GM18870 (cell line): Measurements from ENCODE around the gene TMEM121B.

Experiments used
- ATAC-seq: cut with Tn5 transposase; IDR thresholded peaks from one replicate; pipeline ENCODE4 v1.9.1; 2021; ENCODE audit warnings: moderate library complexity; ENCODE audit not compliant: unreplicated experiment

Gene TMEM121B

GRCh38 chr22:17140022-17140421, 18.9 kb upstream of the TMEM121B start:
- ATAC-seq, result no peak

- ATAC-seq, result no peak
Observed at GRCh38 chr22:17138513-17138912, 17.4 kb upstream of the TMEM121B start.

GRCh38 chr22:17137861-17138425, 16.8 kb upstream of the TMEM121B start:
- ATAC-seq, result no peak

DNA sequence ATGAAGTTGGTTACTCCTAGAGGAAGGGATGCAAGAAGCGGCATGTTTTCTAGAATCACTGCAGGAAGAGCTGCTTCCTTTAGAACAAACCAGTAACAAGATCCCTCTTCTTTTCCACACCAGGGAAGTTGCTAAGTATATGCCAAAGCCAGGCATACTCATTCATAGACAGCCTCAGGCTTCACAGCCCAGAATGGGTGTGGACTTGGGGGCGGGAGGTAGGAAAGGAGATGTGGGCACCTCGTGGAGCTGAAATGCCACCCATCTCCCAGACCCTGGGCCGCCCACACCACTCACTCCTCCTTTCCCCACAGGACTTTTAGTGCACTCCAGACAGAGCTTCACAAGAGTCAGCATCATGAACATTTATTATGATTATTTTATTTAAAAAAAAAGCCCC, 16.0 kb upstream of the TMEM121B start:
- no peak for ATAC-seq

DNA sequence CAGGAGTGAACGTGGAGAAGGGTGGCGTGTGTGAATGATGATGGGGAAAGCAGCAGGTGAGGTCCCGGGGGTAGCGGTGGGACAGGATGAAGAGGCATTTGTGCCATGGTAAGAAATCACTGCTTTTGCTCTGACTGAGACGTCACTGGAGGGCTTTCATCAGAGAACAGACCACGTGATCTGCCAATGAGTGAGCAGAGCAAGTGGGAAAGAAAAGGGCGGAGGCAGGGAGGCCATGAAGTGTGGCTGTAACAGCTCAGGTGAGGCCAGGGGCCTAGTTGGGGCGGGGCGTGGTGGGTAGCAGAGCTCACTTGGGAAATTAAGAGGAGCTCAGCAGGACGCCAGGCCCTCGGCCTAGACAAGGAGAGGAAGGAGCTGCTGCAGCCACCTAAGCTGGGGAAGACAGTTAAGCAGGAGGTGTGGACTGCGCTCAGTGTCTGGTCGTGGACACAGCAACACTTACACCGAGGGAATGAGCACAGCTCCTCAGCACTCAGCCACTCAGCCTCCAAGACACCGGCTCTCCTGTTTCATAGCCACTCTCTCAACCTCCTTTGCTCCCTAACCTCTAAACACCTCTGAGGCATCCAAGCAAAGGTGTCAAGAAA, 14.1 kb upstream of the TMEM121B start:
- ATAC-seq, result no peak

DNA sequence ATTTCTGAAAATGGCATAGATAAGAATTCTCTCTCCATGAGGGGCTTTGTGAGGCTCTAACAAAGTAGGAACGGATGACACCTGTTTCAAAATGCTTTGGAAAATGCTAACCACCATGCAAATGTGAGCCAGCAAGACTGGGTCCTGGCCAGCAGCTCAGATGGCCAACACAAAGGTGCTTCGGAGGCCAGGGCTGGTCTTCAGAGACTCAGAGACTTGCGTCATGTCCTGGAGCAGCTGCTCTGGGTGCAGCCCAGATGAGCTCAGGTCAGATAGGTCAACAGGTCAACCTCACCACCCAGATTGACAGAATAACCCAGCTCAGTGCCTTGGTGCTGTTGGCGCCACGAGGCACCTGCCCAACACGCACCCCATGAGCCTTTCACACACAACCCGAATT, 12.0 kb upstream of the TMEM121B start:
- no peak for ATAC-seq

- ATAC-seq, result no peak
Observed at GRCh38 chr22:17132112-17132511, 11.0 kb upstream of the TMEM121B start.

DNA sequence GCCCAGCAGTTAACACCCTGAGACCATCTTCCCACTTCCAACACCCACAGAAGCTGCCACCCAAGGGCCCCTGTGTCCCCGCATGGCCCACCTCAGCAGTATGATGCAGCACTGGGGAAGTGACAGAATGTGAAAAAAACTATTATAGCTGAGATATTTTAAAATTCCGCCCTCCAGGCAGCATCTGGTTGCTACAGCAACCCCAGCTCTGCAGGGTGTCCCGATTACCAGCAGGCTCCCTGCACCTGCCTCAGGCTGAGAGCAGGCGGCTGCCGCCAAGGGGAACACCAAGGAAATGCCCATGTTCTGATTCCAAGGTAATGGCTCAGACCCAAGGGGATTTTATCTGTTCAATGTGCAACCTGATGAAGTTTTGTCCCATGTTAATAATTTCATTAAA, 10.5 kb upstream of the TMEM121B start:
- ATAC-seq, result no peak

- ATAC-seq, result no peak
Observed at GRCh38 chr22:17130199-17130598, 9.0 kb upstream of the TMEM121B start.

- ATAC-seq, result no peak
Observed at GRCh38 chr22:17120711-17121232, 388 bp downstream of the TMEM121B start.

DNA sequence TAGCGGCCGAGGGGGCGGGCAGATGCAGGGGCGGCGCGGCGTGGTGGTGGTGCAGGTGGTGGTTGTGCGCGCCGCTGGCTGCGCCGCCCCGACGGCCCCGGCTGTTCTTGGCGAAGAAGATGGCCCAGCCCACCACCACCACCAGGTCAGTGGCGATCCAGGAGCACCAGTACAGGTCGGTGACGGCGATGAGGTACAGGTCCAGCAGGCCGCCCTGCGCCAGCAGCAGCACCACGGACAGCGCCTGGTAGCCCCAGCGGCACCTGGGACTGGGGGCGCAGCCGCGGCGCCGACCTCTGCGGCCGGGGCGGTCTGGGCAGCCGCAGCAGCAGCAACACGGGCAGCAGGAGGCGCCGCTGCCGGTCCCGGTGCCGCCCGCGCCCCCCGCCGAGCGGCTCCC, 879 bp downstream of the TMEM121B start:
- no peak for ATAC-seq

- no peak for ATAC-seq
Observed at GRCh38 chr22:17119481-17120202, 1.5 kb downstream of the TMEM121B start.

GRCh38 chr22:17118342-17118741, 2.8 kb downstream of the TMEM121B start:
- ATAC-seq, result no peak

DNA sequence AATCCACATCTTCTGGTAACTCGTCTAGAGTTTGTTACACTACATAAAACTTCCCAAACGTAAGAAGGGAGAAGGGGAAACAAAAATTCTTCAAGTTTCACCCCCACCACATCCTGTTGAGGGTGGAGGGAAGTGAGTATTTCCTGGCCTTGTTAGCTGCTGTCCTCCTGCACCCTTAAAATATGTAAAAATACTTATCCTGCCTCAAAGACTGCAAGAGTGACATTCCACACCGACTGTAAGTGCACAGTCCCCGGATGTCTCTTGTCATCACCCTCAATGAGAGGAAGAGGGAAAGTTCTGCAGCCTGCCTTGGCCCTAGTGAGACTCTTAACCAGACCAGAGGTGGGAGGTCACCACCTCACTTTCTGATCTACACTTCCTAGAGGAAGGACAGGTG, 3.3 kb downstream of the TMEM121B start:
- ATAC-seq, result no peak

DNA sequence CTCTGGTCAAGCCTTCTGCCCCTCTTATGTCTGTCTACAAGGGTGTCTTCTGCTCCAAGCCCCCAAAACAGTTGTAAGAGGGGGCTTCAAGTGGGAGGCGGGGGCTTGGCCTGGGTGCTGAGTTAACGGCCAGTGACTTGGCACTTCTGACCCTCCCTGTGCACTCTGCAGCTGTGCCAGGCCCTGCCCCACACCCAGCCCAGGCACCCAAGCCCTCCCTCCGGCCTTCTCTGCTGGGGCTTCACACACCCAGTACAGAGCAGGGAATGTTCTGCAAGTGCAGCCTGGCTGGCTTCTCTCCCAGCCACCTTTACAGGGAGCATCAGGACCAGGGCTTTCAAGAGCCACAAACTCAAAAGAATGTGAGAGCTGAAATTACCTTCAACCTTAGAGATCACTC, 3.8 kb downstream of the TMEM121B start:
- ATAC-seq, result no peak

GRCh38 chr22:17116572-17117330, 4.4 kb downstream of the TMEM121B start:
- ATAC-seq, result no peak

GRCh38 chr22:17115945-17116565, 5.1 kb downstream of the TMEM121B start:
- no peak for ATAC-seq

DNA sequence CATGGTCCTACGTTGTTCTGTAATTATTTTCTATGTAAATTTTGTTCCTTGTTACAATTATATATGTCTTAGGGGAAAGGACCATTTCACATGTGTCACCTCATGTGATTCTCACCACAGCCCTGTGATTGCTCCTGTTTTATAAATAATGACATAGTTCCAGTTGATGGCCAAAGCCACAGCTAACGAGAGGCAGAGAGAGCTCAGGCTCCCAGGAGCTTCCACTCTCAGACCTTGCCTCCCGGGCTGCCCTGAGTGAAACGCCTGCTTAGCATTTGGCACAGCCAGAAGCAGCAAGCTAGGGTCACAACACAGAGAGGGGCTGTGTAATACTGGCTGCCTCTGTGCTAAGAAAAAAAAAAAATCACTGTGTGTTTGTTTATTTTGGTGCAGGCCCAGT, 5.9 kb downstream of the TMEM121B start:
- no peak for ATAC-seq

GRCh38 chr22:17114898-17115235, 6.3 kb downstream of the TMEM121B start:
- ATAC-seq, result no peak

DNA sequence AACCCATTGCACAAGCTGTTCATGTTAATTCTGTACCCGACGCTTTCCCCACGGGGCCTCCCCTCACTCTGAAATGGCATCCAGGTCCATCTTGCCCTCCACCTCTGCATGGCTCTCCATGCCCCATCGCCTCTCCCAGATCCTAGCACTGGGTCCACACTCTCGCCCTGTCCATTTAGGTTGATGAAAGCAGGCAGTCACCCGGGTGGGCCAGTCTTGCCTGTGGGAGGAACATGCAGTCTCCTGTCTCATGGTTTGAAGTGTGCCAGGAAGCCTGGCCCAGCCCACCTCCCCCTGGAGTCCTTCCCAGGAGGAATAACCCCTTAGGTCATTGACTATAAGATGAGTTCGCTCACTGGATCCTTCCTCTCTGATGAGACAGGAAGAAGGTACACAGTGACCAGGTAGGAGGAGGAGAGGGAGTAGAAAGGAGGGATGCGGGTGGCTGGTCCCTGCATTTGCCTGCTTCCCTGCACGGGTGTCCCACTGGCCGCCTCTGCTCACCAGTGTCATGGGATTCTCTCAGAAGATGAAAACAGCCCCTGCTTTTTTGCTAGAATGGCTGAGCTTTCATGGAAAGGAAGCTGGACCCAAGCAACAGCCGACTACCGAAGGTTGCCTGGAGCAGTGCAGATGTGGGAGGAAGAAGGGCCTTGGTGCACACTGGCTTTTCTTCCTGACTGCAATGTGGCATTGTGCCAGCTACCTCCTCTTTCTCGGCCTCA, 6.8 kb downstream of the TMEM121B start:
- no peak for ATAC-seq

DNA sequence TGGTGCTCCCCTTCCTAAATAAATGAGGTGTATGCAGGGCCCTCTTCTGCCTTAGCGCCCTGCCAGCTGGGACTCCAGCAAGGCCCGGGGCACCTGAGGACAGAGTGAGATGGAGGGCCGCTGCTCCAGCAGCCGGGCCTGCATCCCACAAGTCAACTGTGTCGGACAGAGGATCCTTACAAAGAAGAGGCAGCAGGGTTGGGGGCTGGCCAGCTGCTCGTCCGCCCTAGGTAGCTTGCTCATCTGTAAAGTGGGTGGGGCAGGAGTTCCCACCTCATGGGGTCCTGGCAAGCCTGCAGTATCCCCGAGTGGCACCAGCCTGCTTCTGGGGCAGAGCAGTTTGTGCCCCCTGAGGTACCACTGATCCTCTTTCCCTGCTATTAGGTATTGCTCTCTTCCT, 7.6 kb downstream of the TMEM121B start:
- no peak for ATAC-seq
